Measurements from ENCODE around the gene DVL1.

The DVL1 gene

DNA sequence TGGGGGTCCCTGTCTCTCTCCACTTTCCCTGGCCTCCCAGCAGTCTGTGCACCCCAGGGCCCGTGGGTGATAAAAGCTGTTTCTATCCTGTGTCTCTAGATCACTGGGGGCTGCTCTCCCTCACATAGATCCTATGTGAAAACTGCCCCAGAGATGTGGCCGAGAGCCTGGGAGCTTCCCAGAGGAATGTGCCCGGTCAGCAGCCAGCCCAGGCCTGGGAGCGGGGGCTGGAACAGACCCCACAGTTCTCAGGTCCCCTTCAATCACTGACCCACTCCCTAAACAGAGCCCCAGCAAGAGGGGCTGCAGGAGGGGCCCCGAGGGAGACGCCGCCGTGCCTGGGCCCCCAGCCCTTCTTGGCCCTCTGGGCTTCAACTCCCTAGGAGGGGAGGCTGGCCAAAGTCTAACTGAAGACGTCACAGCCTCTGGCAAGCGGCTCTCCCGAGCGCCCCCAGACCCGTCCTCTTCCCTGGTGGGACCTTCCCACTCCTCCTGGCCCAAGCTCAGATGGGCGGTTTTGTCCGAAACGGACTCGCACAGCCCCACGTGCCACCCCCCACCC is 8.7 kb upstream of the DVL1 start:
- TF ChIP-seq, protein P1, sequence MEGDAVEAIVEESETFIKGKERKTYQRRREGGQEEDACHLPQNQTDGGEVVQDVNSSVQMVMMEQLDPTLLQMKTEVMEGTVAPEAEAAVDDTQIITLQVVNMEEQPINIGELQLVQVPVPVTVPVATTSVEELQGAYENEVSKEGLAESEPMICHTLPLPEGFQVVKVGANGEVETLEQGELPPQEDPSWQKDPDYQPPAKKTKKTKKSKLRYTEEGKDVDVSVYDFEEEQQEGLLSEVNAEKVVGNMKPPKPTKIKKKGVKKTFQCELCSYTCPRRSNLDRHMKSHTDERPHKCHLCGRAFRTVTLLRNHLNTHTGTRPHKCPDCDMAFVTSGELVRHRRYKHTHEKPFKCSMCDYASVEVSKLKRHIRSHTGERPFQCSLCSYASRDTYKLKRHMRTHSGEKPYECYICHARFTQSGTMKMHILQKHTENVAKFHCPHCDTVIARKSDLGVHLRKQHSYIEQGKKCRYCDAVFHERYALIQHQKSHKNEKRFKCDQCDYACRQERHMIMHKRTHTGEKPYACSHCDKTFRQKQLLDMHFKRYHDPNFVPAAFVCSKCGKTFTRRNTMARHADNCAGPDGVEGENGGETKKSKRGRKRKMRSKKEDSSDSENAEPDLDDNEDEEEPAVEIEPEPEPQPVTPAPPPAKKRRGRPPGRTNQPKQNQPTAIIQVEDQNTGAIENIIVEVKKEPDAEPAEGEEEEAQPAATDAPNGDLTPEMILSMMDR (IDR thresholded peaks at IDR 0.05): no peak

DNA sequence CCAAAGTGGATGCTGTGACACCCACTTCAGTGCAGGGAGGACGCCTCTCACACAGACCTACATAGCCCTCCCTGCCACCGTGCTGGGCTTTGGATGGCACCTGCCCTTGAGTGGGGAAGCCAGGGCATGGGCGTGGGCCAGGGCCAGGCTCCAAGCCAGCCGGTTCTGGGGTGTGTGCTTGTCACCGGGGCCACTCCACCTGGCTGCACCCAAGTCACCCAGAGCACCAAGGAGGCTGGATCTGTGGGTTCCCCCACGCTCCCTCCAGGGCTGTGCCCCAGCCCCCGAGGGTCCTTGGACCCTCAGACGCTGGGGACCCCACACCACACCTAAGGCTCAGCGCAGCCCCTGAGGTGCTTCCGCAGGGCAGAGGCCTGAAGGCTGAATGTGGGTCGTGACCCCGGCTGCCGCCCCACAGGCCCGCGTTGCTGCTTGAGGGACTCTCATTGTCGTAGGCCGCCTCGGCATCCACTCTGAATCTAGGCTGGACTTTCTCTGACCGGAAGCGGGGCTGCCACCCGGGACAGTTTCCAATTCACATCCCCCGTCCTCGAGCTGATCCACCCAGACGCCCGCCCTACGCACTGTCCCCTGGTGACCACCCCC is 7.7 kb upstream of the DVL1 start:
- TF ChIP-seq, protein P1 (IDR thresholded peaks at IDR 0.05): no peak

DNA sequence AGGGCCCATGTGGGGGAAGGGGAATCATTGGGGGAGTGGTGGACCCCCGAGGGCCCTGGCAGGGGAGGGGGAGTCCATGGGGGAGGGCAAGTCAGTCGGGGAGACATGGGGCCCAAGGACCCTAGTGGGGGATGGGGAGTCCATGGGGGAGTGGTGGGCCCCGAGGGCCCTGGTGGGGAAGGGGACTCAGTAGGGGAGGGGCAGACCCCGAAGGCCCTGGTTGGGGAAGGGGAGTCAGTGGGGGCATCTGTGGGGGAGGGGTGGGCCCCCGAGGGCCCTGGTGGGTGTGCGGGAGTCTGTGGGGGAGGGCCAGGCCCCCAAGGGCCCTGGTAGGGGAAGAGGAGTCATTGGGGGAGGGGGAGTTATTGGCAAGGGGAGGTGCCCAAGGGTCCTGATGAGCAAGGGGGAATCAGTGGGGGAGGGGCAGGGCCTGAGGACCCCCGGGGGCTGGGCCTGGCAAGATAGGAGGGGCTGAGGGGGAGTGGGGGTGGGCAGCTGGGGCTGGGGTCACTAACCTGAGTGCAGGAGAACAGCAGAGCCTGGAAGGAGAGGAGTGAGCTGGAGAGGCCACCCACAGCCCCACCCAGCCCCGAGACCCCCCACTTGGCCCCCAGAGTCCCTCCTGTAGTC is 7.1 kb upstream of the DVL1 start:
- TF ChIP-seq, protein P1 (IDR thresholded peaks at IDR 0.05): no peak

DNA sequence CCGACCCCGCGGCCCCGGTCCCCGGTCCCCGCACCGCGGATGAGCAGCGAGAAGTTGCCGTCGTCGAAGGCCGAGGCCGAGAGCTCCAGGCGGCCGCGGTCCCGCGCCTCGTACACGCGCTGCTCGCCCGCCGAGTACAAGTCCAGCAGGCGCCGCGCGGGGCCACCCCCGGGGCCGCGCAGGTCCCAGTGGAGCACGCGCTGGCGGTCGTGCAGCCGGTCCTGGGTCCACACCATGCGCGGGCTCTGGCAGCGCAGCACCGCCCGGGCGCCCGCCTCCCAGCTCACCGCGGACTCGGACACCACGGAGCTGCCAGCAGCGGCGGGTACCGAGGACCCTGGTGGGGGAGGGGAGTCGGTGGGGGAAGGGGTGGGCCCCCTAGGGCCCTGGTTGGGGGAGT is 6.2 kb upstream of the DVL1 start:
- TF ChIP-seq, protein P1 (IDR thresholded peaks at IDR 0.05): no peak

DNA sequence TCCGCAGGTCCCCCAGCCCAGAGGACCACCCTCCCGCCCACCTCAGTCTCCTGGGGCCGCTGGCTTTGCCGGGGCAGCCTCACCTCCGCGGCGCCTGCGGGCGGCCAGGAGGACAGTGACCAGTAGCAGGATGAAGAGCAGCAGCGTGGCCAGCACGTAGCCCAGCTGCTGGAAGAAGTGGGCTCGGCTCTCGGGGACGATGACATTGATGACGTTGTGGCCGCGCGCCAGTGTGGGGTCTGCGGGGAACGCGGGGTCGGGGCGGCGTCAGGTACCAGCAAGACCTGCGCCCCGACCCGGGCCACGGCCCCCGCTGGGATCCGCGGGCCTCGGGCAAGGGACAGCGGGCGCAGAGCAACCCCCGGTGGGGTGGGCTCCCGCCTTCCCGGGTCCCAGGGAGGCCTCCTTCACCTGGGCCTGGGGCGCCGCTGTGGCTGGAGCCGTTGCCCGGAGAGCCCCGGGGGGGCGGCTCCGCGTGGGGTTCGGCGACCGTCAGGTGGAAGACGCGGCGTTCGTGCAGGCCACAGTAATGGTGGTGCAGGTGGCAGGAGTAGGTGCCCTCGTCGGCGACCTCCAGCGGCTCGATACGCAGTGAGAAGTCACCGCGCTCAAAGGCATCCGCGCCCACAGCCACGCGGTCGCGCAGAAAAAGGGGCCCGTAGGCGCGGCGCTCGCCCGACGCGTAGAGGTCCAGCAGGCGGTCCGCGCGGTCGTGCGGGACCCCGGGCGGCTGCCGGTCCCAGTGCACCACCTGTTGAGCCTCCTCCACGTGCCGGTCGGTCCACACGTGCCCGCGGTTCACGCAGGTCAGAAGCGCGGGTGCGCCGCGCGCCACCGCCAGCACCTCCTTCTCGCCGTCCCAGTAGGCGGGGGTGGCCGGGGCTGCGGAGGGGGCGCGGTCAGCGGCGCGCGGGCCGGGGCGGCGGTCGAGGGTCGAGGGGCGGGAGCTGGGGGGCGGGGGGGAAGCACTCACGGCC is 5.3 kb upstream of the DVL1 start:
- TF ChIP-seq, protein P1 (IDR thresholded peaks at IDR 0.05): no peak

DNA sequence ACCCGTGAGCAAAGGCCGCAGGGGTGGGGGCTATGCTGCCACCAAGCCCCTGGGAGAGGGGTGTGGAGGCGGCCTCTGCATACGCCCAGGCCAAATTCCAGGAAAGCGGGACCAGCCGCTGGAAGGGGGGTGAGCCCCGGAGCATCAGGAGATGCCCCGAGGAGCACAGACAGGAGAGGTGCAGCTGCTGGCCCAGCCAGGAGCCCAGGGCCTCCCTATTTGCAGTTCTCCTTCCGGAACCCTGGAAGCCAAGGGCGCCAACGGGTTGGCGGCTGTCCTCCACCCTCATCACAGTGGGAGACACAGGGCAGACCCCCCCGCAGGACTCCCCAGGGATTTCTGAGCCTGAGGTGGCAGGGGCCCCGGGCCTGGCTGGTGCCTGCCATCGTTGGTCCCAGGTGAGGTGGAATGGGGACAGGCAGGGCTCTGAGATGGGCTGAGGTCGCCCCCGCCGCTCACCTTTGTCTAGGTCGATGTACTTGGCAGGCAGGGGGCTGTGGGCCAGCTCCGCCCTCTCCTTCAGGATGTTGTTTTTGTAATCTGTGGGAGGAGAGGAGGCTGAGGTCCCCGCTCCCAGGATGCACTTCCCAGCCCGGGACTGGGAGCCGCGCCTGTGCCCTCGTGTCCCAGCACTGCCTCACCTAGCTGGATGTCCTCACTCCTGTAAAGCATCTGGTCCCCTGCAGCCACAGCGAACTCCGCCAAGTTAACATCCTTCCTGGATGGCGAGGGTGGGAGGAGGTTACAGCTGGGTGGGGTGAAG is 4.4 kb upstream of the DVL1 start:
- TF ChIP-seq, protein P1 (IDR thresholded peaks at IDR 0.05): no peak

Data from LNCAP (cell line).